NB4 (cell line): ENCODE results near the gene WDR48.

ENCODE experiments used
- MYC ChIP-seq: IDR thresholded peaks from 2 replicates; pipeline ENCODE4 v1.6.1; 2011; ENCODE audit warnings: low read depth, low read length
- POLR2A ChIP-seq: IDR thresholded peaks from 2 replicates; pipeline ENCODE4 v1.6.1; 2011; ENCODE audit warnings: mild to moderate bottlenecking; ENCODE audit not compliant: insufficient read length; ENCODE audit errors: extremely low read depth
- TF ChIP-seq, protein P1 (sequence below): IDR thresholded peaks from one replicate; pipeline ENCODE4 v1.5.1; 2012; ENCODE audit warnings: low read depth, low read length

- TF ChIP-seq, protein P1, sequence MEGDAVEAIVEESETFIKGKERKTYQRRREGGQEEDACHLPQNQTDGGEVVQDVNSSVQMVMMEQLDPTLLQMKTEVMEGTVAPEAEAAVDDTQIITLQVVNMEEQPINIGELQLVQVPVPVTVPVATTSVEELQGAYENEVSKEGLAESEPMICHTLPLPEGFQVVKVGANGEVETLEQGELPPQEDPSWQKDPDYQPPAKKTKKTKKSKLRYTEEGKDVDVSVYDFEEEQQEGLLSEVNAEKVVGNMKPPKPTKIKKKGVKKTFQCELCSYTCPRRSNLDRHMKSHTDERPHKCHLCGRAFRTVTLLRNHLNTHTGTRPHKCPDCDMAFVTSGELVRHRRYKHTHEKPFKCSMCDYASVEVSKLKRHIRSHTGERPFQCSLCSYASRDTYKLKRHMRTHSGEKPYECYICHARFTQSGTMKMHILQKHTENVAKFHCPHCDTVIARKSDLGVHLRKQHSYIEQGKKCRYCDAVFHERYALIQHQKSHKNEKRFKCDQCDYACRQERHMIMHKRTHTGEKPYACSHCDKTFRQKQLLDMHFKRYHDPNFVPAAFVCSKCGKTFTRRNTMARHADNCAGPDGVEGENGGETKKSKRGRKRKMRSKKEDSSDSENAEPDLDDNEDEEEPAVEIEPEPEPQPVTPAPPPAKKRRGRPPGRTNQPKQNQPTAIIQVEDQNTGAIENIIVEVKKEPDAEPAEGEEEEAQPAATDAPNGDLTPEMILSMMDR: no peak
- TF ChIP-seq POLR2A: no peak
- no peak for TF ChIP-seq MYC
Measured at GRCh38 chr3:39062180-39062579, 10.4 kb downstream of the WDR48 start.
